Hematopoietic multipotent progenitor cell treated with erythropoietin and hydrocortisone succinate and interleukin-3 and kit ligand, for 17 days (in vitro differentiated cells): ENCODE measurements around the gene ZNF808.
"Not testable (repeated sequence)": the region's sequence is repeated elsewhere in the genome, so short reads cannot be mapped to it uniquely, and the experiment has no call there.

Experiments used
- DNase-seq: peaks from one replicate; pipeline ENCODE4 v3.0.0-alpha.2; 2015; ENCODE audit warnings: low spot score

Gene ZNF808

GRCh38 chr19:52527134-52527955, at the start of gene ZNF808:
Gene ZNF808 (plus strand): TSS chr19:52527668. CDS start chr19:52543285, 15,617 bp downstream.
- peak; percentile 78 for DNase-seq

DNA sequence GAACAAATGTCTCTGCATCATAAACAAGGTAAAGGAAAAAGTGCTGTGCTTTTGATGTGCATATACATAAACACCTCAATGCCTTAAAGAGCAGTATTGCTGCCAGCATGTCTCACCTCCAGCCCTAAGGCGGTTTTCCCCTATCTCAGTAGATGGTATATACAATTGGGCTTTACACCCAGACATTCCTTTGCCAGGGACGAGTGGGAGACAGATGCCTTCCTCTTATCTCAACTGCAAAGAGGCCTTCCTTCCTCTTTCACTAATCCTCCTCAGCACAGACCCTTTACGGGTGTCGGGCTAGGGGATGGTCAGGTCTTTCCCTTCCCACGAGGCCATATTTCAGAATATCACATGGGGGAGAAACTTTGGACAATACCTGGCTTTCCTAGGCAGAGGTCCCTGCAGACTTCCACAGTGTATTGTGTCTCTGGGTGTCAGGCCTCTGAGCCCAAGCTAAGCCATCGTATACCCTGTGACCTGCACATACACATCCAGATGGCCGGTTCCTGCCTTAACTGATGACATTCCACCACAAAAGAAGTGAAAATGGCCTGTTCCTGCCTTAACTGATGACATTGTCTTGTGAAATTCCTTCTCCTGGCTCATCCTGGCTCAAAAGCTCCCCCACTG, 43.2 kb upstream of the ZNF808 start:
- not testable (repeated sequence) for DNase-seq

DNA sequence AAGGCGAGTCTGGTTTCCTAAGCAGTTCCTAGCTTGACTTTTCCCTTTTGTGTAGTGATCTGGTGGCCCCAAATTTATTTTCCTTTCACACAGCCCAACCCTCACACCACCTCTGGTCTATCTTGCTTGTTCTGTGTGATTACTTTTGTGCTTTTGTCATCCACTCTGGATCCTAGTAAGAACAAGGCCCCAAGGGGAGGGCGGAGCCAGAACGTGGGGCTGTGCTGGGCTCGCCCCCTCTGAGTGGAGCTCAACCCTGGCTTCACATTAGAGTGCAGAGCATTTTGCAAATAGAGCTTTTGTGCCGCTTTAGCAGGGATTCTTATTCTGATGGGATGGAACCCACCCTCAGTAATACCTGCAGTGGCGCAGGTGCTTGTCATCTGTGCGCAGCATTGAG, 42.4 kb upstream of the ZNF808 start:
- DNase-seq, result not testable (repeated sequence)

- DNase-seq, result not testable (repeated sequence)
Observed at GRCh38 chr19:52485561-52486240, 41.8 kb upstream of the ZNF808 start.

GRCh38 chr19:52492201-52492993, 35.1 kb upstream of the ZNF808 start:
- no peak for DNase-seq

GRCh38 chr19:52492994-52493470, 34.4 kb upstream of the ZNF808 start:
- no peak for DNase-seq

DNA sequence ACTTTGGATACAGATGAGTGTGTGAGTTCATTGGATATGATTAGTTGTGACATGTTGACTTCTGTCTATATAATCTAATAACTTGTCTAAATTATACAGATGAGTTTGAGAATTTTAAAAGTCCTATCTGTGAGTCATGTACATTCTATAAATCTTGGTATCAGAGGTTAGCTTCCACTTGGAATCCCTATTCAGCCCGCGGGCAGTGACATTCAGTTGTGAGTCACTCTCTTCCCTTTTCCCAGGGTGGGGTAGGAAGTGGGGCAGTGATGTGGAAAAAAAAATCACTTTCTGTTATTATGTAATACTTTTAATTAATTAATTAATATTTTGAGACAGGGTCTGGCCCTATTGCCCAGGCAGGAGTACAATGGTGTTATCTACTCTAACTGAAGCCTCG, 33.0 kb upstream of the ZNF808 start:
- no peak for DNase-seq

- no peak for DNase-seq
Observed at GRCh38 chr19:52498571-52498970, 28.9 kb upstream of the ZNF808 start.

- DNase-seq, result not testable (repeated sequence)
Observed at GRCh38 chr19:52500474-52500873, 27.0 kb upstream of the ZNF808 start.

- DNase-seq, result not testable (repeated sequence)
Observed at GRCh38 chr19:52500991-52501390, 26.5 kb upstream of the ZNF808 start.

DNA sequence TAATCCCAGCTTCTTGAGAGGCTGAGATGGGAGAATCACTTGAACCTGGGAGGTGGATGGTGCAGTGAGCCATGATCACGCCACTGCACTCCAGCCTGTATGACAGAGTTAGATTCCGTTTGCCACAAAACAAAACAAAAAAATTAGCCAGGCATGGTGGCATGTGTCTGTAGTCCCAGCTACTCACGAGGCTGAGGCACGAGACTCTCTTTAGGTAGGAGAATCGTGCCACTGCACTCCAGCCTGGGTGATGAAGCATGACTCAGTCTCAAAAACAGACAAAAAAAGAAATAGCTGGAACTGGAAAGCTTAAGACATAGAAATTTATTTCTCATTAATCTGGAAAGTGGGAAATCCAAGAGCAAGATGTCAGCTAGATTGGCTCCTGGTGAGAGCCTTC, 20.2 kb upstream of the ZNF808 start:
- DNase-seq, result no peak

GRCh38 chr19:52516191-52516590, 11.3 kb upstream of the ZNF808 start:
- DNase-seq, result no peak

DNA sequence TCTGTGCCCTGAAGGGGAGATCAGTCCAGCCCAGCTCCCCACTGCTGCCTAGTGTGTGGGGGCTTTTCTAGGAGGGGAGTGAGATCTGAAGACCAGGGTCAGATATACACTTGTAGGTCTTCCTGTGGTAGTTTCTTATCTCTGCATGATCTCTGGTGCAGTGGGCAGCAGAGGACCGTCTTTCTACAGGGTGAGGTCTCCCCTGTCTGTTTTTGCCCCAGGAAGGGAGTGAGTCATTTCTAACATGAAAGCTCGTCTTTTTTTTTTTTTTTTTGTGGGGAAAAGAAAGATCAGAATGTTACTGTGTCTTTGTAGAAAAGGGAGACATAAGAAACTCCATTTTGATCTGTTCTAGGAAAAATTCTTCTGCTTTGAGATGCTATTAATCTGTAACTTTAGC, 8.8 kb upstream of the ZNF808 start:
- no peak for DNase-seq

- DNase-seq, result not testable (repeated sequence)
Observed at GRCh38 chr19:52519175-52519574, 8.3 kb upstream of the ZNF808 start.

DNA sequence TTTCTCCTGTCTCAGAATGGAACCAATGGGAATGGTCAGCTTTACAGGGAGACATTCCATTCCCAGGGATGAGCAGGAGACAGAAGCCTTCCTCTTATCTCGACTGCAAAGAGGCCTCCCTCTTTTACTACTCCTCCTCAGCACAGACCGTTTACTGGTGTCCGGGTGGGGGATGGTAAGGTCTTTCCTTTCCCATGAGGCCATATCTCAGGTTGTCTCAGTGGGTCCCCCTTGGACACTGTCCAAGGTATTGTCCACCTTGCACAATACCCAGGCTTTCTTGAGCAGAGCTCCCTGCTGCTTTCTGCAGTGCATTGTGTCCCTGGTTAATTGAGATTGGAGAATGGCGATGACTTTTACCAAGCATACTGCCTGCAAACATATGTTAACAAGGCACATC, 7.5 kb upstream of the ZNF808 start:
- no peak for DNase-seq

DNA sequence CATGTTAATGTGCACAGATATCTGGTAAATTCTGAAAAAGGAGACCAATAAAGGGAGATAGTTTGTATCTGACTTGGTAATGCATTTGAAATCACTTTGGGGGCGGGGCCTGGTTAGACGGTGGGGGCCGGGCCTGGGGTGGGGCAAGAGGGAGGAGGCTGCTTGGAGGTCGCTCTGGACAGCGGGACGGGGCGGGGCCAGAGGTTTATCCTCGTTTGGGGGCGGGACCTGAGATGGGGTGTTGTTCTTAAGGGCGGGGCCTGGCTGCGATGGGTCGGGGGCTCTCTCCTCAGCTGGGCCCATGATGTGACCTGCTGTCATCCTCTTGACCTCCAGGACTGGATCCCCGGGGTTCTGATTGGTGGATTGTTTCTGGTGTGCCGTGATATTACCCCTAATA, 4.9 kb upstream of the ZNF808 start:
- DNase-seq, result no peak

GRCh38 chr19:52524086-52524485, 3.4 kb upstream of the ZNF808 start:
- no peak for DNase-seq

- DNase-seq, result no peak
Observed at GRCh38 chr19:52527956-52528351, 486 bp downstream of the ZNF808 start.

GRCh38 chr19:52532480-52532879, 5.0 kb downstream of the ZNF808 start:
- DNase-seq, result no peak

- DNase-seq, result no peak
Observed at GRCh38 chr19:52533901-52534300, 6.4 kb downstream of the ZNF808 start.

- DNase-seq, result not testable (repeated sequence)
Observed at GRCh38 chr19:52535385-52535770, 7.9 kb downstream of the ZNF808 start.
